ENCODE data around the gene AKAP8.

Gene AKAP8

DNA sequence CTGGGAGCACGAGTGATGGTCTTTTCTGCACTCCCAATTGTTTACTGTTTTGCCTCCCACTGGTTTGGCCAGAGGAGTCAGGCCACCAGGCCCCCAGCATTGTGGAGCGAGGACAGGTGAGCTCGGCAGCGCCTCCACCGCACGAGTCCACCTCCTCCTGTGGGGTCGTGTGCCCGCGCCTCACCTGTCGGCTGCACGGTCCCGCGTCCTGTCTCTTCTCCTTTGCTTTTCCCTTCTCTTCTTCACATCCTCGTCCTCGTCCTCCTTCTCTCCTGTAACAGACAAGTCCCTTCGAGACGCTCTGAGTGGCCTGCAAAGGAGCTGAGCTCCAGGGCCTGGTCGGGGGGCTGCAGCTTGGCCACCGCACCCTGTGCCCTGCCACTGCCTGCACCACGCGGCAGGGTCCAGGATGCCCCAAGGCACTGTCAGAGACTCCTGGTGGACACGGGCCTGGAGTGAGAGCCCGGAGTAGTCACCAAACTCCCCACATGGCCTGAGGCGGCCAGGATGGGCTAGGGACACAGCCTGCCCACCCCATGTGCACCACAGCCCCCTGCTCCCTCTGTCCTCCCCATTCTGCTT lies 11.4 kb downstream of the AKAP8 start:
- TF ChIP-seq, protein P1, sequence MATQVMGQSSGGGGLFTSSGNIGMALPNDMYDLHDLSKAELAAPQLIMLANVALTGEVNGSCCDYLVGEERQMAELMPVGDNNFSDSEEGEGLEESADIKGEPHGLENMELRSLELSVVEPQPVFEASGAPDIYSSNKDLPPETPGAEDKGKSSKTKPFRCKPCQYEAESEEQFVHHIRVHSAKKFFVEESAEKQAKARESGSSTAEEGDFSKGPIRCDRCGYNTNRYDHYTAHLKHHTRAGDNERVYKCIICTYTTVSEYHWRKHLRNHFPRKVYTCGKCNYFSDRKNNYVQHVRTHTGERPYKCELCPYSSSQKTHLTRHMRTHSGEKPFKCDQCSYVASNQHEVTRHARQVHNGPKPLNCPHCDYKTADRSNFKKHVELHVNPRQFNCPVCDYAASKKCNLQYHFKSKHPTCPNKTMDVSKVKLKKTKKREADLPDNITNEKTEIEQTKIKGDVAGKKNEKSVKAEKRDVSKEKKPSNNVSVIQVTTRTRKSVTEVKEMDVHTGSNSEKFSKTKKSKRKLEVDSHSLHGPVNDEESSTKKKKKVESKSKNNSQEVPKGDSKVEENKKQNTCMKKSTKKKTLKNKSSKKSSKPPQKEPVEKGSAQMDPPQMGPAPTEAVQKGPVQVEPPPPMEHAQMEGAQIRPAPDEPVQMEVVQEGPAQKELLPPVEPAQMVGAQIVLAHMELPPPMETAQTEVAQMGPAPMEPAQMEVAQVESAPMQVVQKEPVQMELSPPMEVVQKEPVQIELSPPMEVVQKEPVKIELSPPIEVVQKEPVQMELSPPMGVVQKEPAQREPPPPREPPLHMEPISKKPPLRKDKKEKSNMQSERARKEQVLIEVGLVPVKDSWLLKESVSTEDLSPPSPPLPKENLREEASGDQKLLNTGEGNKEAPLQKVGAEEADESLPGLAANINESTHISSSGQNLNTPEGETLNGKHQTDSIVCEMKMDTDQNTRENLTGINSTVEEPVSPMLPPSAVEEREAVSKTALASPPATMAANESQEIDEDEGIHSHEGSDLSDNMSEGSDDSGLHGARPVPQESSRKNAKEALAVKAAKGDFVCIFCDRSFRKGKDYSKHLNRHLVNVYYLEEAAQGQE (IDR thresholded peaks at IDR 0.05; ENCODE audit: insufficient read depth in 1 of 2, low read depth in 2 of 2, low read length in 2 of 2), result no peak
- TF ChIP-seq POLR2AphosphoS5 (IDR thresholded peaks at IDR 0.05; ENCODE audit: low read depth, low read length) (no peak), FOXP2 (optimal IDR thresholded peaks at IDR 0.05; ENCODE audit: borderline replicate concordance, extremely low read depth, extremely low read length, insufficient read depth) (no peak), SIN3A (IDR thresholded peaks at IDR 0.05; ENCODE audit: borderline replicate concordance, insufficient read depth, low read length) (no peak), TAF1 (IDR thresholded peaks at IDR 0.05; ENCODE audit: borderline replicate concordance, insufficient read depth, low read length) (no peak)

DNA sequence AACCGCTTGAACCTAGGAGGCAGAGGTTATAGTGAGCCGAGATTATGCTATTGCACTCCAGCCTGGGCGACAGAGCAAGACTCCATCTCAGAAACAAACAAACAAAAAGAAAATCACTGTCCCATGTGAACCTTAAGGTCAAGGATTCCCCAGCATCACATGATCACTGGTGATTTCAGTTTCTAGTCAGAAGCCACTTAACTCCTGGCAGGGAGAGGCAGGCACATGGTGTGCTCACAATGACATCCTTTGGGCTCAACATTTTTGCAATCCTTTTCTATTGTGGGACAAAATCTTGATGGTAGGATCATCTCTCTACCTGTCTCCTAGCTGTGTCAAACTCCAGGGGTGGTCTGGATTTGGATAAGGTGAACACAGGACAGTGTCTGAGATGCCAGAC lies 12.1 kb downstream of the AKAP8 start:
- TF ChIP-seq, protein P1 (IDR thresholded peaks at IDR 0.05; ENCODE audit: insufficient read depth in 1 of 2, low read depth in 2 of 2, low read length in 2 of 2), result no peak
- no peak for TF ChIP-seq TAF1 (IDR thresholded peaks at IDR 0.05; ENCODE audit: borderline replicate concordance, insufficient read depth, low read length)
- no peak for TF ChIP-seq POLR2AphosphoS5 (IDR thresholded peaks at IDR 0.05; ENCODE audit: low read depth, low read length)
- TF ChIP-seq FOXP2 (optimal IDR thresholded peaks at IDR 0.05; ENCODE audit: borderline replicate concordance, extremely low read depth, extremely low read length, insufficient read depth), result no peak
- no peak for TF ChIP-seq SIN3A (IDR thresholded peaks at IDR 0.05; ENCODE audit: borderline replicate concordance, insufficient read depth, low read length)

DNA sequence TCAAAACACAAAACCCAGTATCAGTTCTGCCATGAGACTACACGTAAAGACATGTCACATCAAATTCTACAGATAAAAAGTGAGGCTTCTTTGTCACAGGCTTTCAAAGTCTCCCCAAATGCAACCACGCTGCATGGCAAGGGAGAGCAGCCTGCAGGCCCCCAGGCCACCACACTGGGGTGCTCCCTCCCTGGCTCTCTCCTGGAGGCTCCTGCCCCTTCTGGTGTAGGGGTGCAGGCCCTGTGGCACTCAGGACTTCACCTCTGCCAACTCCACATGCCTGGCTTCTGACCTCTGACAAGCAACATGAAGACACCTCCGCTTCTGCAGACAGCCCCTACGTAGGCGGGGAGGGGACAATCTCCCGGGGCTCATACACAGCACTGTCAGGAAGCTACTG lies 14.3 kb downstream of the AKAP8 start:
- TF ChIP-seq POLR2AphosphoS5 (IDR thresholded peaks at IDR 0.05; ENCODE audit: low read depth, low read length) (no peak), FOXP2 (optimal IDR thresholded peaks at IDR 0.05; ENCODE audit: borderline replicate concordance, extremely low read depth, extremely low read length, insufficient read depth) (no peak), SIN3A (IDR thresholded peaks at IDR 0.05; ENCODE audit: borderline replicate concordance, insufficient read depth, low read length) (no peak)
- TF ChIP-seq, protein P1 (IDR thresholded peaks at IDR 0.05; ENCODE audit: insufficient read depth in 1 of 2, low read depth in 2 of 2, low read length in 2 of 2), result no peak

DNA sequence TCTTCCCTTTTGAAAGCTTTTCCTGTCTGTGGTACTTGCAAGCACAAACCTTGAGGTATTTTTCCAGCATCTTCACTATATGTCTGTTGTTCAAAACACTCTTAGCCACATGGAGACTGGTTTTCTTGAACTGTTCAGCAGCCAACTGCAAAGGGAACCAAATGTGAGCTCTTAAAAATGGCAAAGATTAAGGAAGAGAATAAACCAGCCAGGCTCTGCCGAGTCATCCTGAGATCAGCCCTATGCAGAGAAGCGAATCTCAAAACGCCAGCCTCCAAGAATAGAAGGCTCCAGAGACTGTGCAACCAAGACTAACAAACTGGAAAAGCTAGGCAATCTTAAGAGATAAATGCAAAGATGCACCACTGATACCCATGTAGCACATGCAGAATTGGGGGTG lies 20.7 kb downstream of the AKAP8 start:
- TF ChIP-seq, protein P1 (IDR thresholded peaks at IDR 0.05; ENCODE audit: insufficient read depth in 1 of 2, low read depth in 2 of 2, low read length in 2 of 2), result no peak
- TF ChIP-seq TAF1 (IDR thresholded peaks at IDR 0.05; ENCODE audit: borderline replicate concordance, insufficient read depth, low read length) (no peak), POLR2AphosphoS5 (IDR thresholded peaks at IDR 0.05; ENCODE audit: low read depth, low read length) (no peak), SIN3A (IDR thresholded peaks at IDR 0.05; ENCODE audit: borderline replicate concordance, insufficient read depth, low read length) (no peak)

DNA sequence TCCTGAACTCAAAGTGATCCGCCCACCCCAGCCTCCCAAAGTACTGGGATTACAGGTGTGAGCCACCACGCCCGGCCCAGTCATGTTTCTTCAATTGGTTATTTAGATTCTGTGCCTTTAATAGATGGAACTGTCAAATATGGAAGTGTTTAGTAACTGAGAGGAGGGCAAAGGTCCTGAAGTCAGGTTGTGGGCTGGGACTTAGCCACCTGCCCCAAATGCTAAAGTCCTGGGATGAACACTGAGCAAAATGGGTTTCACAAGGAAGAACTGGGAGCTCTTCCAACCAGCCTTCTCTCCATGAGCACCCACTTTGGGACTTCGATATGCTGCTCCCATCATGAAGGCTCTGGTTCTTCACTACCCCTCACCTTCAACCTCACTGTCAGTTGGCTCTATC lies 21.7 kb downstream of the AKAP8 start:
- TF ChIP-seq POLR2AphosphoS5 (IDR thresholded peaks at IDR 0.05; ENCODE audit: low read depth, low read length), result no peak
- no peak for TF ChIP-seq FOXP2 (optimal IDR thresholded peaks at IDR 0.05; ENCODE audit: borderline replicate concordance, extremely low read depth, extremely low read length, insufficient read depth)
- no peak for TF ChIP-seq TAF1 (IDR thresholded peaks at IDR 0.05; ENCODE audit: borderline replicate concordance, insufficient read depth, low read length)
- TF ChIP-seq SIN3A (IDR thresholded peaks at IDR 0.05; ENCODE audit: borderline replicate concordance, insufficient read depth, low read length), result no peak
- TF ChIP-seq, protein P1 (IDR thresholded peaks at IDR 0.05; ENCODE audit: insufficient read depth in 1 of 2, low read depth in 2 of 2, low read length in 2 of 2), result no peak
